GM18498 (cell line): ENCODE measurements around the gene DUSP1.
"Not testable (repeated sequence)": the region's sequence is repeated elsewhere in the genome, so short reads cannot be mapped to it uniquely, and the experiment has no call there.

Source experiments
- ATAC-seq: cut with Tn5 transposase; IDR thresholded peaks from one replicate; pipeline ENCODE4 v1.9.1; 2021; ENCODE audit warnings: mild to moderate bottlenecking, moderate library complexity; ENCODE audit not compliant: unreplicated experiment

DUSP1 gene

DNA sequence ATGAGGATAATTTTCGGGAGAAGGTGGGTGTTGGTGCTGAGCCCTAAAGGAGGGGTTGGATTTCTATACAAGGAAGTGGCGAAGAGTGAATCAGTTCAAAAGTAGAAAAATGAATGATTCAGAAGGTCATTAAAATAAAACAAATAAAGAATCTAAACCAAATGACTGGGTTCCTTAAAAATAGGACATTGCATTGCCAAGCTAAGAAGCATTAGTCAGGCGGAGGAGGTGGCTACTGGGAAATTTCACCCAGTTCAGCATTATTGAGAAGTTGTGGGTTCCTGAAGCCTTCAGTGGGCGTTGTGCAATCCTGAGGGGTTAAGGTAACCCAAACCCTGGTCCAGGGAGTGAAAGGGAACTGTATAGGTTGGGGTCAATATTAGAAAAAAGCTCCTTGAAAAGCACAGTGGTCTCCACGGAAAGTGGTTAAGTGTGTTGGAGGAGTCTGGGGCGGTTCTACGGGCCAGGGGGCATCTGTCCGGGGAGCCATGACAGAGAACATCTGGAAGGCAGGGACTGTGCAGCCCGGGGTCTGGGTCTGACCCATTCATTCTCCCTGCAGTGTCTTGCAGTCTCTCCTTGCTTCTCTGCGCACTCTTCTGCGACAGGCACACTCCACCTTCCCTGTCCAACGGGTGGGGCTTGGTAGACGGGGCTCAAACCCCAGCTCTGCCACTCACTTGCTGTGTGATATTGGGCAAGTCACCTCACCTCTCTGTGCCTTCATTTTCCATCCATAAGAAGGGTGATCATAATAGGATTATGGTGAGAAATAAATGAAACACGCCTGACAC lies 27.6 kb upstream of the DUSP1 start:
- no peak for ATAC-seq

- ATAC-seq: no peak
These were observed 26.8 kb upstream of the DUSP1 start for GRCh38 chr5:172797771-172798191.

DNA sequence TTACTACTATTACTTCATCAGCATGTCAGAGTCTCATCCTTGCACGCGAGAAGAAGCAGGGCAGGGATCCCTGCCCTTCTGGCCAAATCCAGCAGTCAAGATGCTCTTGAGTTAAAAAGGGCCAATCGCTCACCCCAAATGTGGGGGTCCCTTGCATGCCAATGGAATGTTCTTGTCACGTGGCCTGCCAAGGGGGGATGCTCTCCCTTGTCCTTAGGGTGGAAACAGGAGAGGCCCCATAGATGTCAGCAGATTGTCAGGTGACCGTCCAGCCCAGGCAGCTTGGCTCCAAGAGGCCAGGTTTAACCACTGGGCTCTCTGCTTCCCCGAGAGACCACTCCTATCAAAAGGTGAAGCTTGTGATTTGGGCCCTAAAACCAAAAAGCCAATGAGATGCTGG lies 25.3 kb upstream of the DUSP1 start:
- no peak for ATAC-seq

DNA sequence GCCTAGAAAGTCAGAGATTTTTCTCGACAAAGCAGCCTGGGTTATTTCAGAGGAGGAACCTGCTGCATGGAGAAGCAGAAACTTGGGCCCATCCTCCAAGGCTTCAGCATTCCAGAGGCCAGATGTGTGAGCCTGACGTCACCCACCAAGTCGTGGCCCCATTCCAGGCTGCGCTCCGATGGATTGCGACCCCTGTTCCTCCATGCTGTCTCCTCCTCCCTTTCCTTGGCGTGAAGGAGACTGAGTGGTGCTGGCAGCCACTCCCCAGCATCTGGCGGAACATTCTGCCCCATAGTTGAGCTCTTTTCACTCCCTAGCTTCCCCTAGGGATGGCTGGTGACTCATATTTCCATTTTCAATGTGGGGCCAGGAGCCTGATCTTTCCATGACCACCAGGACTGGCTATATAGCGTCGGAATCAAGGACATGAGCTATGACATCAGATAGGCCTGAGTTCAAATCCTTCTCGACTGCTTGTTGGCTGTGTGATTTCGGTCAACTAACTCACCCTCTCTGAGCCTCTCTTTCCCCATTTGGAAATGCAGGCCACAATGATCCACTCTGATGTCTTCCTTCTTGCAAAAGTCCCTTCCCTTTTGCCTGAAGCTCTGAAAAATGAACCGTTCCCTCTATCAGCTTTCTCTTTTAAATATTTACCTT lies 24.5 kb upstream of the DUSP1 start:
- ATAC-seq: no peak

DNA sequence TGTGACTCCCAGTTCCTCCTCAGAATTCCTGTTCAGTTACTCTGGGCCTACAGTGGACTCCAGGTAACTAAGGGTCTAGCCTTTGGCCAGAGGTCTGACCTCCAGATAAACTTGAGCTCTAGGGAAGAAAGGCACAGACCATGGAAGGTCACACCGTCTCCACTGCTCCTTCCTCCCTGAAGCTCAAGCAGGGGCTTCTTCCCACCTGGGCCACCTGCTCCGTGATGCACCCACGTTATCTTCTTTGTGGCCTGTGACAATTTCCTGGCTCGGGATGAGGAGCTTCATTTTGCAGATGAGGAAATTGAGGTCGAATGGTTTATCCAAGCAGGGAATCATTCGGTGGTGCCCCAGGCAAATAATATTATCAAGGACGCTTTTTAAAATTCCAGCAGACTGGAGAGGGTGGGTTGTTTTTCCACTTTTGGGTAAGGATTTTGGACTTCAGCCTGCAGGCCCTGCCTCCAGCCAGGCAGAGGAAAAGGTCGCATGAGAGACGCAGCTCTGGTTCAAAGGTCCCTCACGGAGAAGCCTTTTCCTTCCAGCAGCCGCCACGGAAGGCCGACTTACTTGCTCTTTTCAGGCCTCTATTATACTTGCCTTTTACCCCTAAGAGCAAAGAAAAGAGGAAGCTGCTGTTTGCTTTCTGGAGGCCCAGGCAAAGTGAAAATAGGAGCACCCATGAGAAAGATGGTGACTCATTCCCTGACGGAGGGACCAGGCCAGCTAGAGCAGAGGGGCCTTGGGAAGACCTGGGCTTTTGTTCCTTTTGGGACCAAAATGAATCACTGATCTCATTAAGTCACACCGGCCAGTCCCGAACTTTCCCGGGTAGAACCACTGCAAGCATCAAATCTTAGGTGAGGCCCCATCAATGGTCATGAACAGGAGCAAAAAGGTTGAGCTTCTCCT lies 22.8 kb upstream of the DUSP1 start:
- no peak for ATAC-seq

GRCh38 chr5:172792701-172793570 lies 21.9 kb upstream of the DUSP1 start:
- ATAC-seq: no peak

DNA sequence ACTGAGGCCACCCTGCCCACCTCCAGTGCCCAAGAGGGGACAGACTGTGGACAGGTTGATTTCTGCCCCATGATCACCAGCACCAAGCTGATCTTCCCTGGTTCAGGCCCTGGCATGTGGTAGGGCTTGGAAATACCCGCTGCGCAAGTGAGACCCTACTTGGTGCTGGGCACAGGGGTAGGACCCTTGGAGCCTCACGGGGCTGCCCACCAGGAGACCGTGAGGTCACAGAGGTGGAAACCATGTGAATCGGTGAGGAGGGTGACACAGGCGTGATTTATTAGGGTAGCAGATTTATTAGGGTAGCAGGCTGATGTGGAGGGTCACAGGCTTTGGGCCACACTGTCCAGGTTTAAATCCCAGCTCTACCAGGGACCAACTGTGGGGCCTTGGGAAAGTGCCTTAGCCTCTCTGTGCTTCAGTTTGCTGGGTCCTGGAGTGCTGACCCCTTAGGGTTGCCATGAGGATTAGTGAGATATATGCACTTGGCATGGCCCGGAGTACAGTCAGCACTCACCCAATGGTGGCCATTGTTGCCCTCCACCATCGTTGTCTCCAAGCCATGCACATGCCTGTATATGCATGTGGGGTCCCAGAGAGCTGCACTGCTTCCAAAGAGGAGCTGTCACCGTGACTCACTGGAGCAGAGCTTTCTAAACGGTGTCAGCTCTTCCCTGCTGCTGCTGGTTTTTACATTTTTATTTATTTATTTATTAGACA lies 20.9 kb upstream of the DUSP1 start:
- ATAC-seq: no peak

- ATAC-seq: no peak
These were observed 20.3 kb upstream of the DUSP1 start for GRCh38 chr5:172791286-172791685.

GRCh38 chr5:172790496-172790889 lies 19.5 kb upstream of the DUSP1 start:
- ATAC-seq: no peak

GRCh38 chr5:172789687-172790495 lies 18.9 kb upstream of the DUSP1 start:
- no peak for ATAC-seq

DNA sequence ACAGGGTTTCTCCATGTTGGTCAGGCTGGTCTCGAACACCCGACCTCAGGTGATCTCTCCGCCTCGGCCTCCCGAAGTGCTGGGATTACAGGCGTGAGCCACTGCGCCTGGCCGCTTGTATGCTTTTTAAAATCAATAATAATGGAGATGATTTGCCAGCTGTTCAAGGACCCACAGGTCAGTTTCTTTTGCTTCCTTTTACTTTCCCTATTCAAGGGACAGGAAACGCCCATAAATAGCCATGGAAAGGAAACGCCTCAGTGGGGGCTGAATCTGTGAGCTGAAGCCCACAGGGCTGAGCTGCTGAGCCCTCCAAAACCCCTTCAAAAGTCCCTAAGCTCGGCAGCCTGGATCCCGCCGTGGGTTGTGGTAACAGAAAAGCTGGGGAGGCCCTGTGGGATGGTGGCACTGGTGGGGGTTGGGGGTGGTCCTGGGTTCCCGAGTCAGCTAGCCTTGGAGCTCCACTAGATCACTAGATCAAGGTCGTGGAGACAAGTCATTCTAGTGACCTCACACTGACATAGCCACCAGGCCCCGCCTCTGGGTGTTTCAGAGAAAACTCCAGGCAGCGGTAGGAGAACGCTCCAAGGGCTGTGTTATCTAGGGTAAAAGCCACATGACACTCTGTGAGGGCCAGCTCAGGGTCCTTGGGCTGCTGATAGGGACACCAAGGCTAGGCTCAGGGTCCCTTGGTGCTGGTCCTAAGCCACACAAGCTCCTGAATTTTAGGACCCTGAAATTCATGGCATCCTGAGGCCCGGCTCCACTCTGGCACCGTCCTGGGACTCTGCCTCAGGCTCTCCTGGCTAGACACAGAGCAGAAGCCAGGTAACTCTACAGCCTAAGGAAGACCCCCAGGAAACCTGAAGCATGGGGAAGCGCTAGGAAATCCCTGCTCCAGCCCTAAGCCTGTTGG lies 18.0 kb upstream of the DUSP1 start:
- no peak for ATAC-seq

DNA sequence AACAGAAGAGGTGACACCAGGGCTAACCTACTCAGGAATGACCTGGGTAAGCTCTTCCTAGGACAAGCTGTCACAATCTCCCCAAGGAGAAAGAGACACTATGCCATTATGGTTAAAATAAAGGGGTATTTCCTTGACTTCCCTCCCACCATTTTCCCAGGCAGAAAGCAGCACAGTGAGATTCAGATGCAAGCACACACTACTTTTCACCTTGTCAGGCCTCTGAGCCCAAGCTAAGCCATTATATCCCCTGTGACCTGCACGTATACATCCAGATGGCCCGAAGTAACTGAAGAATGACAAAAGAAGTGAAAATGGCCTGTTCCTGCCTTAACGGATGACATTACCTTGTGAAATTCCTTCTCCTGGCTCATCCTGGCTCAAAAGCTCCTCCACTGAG lies 16.5 kb upstream of the DUSP1 start:
- not testable (repeated sequence) for ATAC-seq

- ATAC-seq: no peak
These were observed 15.9 kb upstream of the DUSP1 start for GRCh38 chr5:172786736-172787462.

DNA sequence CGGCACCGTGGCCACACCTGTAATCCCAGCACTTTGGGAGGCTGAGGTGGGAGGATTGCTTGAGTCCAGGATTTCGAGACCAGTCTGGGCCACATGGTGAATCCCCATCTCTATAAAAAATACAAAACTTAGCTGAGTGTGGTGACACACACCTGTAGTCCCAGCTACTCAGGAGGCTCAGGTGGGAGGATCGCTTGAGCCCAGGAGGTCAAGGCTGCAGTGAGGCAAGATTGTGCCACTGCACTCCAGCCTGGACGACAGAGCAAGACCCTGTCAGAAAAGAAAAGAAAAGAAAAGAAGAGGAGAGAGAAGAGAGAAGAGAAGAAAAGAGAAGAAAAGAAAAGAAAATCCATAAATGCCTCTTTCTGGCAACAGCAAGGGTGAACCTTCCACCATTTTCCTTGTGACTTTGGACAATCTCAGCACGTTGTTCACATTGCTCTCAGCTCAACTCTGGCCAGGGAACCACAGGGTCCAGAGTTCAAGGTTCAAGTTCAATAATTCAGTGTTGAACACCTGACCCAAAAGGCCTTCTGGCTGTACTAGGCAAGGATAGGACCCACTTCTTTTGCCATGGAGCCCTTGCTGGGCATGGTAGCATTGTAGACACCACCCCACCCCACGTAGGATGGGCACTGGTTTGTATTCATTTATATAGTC lies 14.6 kb upstream of the DUSP1 start:
- no peak for ATAC-seq

DNA sequence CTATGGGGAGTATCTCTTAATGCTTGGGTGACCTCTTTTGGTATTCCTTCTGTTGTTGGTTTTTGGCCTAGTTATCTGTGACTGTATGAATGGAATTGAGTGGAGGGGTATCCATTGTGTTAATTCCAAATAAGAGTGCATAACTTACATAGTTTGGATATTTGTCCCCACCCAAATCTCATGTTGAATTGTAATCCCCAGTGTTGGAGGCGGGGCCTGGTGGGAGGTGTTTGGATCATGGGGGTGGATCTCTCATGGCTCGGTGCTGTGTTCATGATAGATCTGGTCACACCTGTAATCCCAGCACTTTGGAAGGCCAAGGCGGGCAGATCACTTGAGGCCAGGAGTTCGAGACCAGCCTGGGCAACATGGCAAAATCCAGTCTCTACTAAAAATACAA lies 13.2 kb upstream of the DUSP1 start:
- not testable (repeated sequence) for ATAC-seq

- not testable (repeated sequence) for ATAC-seq
These were observed 12.3 kb upstream of the DUSP1 start for GRCh38 chr5:172783319-172783718.
